Heart left ventricle (tissue), 13 donors: ENCODE results near the gene JCHAIN.

Source experiments
- CTCF ChIP-seq, 12 donors: fragments of 200-600 bp; sonication (generic) in 4 of 12; IDR thresholded peaks; one replicate each; pipeline versions ENCODE4 v1.5.0 to v1.8.0; 2018 to 2022; ENCODE audit warnings: antibody characterized with exemption in 12 of 12, mild to moderate bottlenecking in 5 of 12
- POLR2A ChIP-seq, 2 donors: fragments of 450-650 bp; IDR thresholded peaks; one replicate each; pipeline ENCODE4 v1.6.1; 2017; ENCODE audit warnings: antibody characterized with exemption in 2 of 2, mild to moderate bottlenecking in 2 of 2, moderate library complexity in 2 of 2
- donor health status: ischemic (EF 13 %, LVEDD 7.1; RV severe dilation, severe dysfunction).
- donor health status: DM: no; HTN: yes; CAD: no.
- donor health status: DM: no; HTN: no; CAD: no.
- donor health status: ischemic (EF 25% LVEDD 6.9; RV normal size, moderate dysfunction).
- donor health status: ischemic (EF 25% LVEDD 5.7; RV mildly dilated, moderate dysfunction).
- donor health status: ischemic (EF 35%, LVEDD 5.7; RV mildly dilated, moderate dysfunction).
- donor health status: nonischemic (EF 11% LVEDD 7.7; RV severe dilation, severe dysfunction).
- donor health status: DM: yes; HTN: yes; CAD: no.
- donor health status: PGD.
- donor health status: ischemic (EF 29% LVEDD 5.4; RV normal size, mild dysfunction).
- donor health status: nonischemic (EF 23%, LVEDD 6.1; RV moderate dilation, normal function).

- no peak for TF ChIP-seq CTCF (IDR thresholded peaks at IDR 0.05)
- no peak for TF ChIP-seq POLR2A (IDR thresholded peaks at IDR 0.05)
These were observed 22.5 kb upstream of the JCHAIN start for GRCh38 chr4:70688795-70689231.
